Iris pigment epithelial cell (primary cell): ENCODE measurements around the gene MCF2L.
A peak's percentile ranks its signal among the peaks of the same experiment; 100 is the strongest.
"Not testable (repeated sequence)": the region's sequence is repeated elsewhere in the genome, so short reads cannot be mapped to it uniquely, and the experiment has no call there.

ENCODE experiments used
- DNase-seq: peaks from one replicate; pipeline ENCODE4 v3.0.0-alpha.2; 2011; ENCODE audit warnings: low read depth

The MCF2L gene

GRCh38 chr13:112968910-112969691 lies at the start of gene MCF2L:
MCF2L (plus strand) TSS chr13:112969214; CDS start chr13:112969380, 166 bp downstream.
- DNase-seq = peak; percentile 83

GRCh38 chr13:112923962-112924361 lies 45.1 kb upstream of the MCF2L start:
- DNase-seq = no peak

GRCh38 chr13:112924365-112924764 lies 44.6 kb upstream of the MCF2L start:
- DNase-seq = no peak

DNA sequence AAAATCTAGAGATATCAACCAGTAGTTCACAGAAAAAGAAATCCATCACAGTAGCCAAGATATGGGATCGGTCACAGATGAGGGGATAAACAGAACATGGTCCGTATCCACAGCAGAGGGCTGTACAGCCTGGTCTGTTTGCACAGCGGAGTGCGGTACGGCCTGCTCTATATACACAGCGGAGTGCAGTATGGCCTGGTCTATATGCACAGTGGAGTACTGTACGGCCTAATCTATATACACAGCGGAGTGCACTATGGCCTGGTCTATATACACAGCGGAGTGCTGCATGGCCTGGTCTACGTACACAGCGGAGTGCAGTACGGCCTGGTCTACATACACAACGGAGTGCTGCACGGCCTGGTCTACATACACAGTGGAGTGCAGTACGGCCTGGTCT lies 43.0 kb upstream of the MCF2L start:
- DNase-seq = no peak

- DNase-seq = no peak
Measured at GRCh38 chr13:112926993-112927392, 42.0 kb upstream of the MCF2L start.

DNA sequence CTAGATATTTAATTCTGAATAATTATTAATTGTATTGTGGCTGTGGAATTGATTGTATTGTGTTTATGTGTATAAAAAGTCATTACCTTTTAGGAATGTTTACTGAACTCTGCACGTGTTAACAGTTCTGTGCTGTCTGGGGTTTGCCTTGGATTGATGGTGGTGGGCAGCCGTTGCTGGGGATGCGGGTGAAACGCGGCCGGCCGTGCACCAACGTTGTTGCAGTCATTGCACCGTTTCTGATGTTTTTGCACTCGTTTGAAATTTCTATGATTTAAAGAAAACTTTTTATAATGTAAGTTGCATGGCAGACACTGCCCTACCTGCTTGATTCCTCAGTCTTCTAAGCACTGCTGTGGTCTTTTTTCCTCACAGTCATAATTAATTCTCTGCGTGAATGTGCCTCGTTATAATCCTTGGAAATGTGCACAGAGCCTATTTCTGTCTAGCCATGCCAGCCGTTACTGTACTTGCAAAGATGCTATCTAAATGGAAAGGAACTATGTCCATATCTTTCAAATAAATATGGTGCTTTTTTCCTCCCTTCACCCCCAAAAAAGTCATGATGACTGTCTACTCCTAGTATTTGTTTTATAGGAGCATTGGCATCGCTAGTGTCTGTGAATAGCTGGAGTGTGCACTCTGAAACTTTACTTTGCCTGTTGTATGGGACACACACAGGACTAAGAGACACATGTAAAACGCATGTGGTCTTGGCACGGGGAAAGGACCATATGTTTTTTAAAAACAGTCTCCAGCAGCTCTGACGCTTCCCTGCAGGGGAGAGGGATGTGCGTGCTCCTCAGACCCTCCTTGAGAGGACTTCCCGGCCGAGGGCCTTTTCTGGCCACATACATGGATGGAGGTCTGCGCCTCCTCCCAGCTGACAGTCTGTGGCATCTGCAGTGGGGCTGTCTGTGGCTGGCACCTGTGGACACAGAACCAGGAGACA lies 40.7 kb upstream of the MCF2L start:
- no peak for DNase-seq

GRCh38 chr13:112928972-112929782 lies 39.8 kb upstream of the MCF2L start:
- peak; percentile 10 for DNase-seq

GRCh38 chr13:112929783-112930055 lies 39.3 kb upstream of the MCF2L start:
- DNase-seq = no peak

- DNase-seq = no peak
Measured at GRCh38 chr13:112930192-112930591, 38.8 kb upstream of the MCF2L start.

DNA sequence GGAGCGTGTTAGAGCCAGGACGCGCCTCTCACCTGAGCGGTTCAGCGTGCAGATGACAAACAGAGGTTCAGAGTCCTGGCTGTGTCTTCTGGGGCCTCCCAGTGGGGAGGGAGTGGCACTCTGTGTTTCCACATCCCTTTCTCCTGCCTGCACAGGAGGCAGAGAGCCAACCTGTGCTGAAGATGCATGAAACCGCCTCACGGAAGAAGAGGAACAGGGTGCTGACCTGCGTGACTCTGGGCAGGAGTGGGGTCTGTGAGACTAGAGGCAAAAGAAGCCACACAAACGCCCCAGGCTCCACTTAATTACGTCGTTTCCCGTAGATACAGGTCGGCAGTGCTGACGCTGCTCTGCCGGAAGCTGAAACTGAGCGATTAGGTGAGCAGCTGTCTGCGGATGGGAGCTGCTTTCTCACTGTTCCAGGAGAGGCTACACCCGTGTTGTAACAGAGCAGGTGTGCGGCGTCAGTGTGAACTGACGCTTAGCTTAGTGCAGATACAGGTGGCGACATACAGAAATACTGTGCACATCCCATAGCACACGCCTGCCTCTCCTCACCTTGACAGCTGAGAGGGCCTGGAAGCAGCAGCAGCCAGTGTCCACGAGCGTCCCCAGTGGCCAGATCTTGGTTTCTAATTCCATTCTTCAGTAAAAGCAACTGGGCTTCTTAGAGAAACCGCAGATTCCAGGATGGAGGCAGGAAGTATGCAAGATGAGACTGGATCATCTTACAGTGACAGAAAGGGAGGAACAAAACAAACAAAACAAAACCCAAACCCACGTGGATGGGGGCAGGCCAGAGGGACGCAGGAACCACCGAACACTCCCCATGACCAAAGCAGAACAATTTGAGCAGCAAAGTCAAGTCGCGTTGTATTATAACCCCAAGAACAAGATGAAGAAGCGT lies 37.7 kb upstream of the MCF2L start:
- DNase-seq = peak; percentile 76

- no peak for DNase-seq
Measured at GRCh38 chr13:112932971-112933370, 36.0 kb upstream of the MCF2L start.

DNA sequence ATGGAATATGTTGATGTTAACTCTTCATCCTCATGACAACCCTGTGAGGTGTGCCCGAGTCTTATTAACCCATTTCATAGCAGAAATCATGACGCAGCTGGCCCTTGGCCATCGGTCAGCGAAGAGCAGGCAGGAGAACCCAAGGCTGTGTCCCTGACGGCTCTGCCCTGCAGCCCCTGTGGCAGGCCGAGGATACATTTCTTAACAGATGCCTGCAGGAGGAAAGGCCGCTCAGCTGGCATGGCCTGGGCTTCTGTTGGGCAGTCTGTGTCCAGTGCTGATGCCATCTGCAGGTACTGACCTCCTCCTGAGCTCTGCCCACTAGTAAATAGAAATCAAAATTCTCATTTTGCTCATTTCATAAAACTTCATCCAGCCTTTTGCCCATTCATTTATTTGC lies 35.4 kb upstream of the MCF2L start:
- DNase-seq = no peak

DNA sequence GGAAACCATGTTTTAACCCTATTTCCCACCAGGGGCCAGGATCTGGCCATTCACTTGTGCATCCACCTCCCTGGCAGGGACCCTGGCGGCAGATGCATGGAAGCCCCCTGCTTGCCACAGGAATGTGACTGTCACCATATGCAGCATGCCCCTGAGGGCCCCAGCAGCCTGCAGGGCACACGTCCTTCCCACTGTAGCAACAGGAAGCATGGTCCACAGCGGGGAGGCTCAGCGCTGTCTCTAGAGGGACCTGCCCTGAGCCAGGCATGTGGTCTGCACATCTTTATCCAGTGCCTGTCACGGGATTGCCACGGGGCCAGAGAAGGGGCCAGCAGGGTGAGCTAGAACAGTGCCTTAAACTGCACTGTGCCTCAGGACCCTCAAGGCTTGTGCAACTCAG lies 34.9 kb upstream of the MCF2L start:
- DNase-seq = no peak

- DNase-seq = no peak
Measured at GRCh38 chr13:112938680-112939079, 30.3 kb upstream of the MCF2L start.

GRCh38 chr13:112940236-112940635 lies 28.8 kb upstream of the MCF2L start:
- no peak for DNase-seq

DNA sequence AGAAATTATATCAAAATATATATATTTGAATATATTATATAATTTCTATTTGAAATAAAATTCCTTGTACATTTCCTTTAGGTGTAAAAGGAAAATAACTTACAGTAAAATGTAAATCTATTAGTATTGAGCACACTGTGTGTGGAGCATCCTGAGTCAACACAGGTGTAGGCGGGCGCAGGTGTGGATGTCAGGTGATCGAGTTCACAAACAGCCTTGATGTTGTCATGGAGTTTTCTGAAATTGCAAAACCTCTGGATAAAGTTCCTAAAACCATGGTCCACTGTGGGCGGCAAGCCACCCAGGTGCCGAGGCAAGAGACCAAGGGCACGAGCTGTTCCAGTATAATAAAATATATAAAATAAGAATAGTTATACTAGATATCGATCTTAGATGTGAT lies 27.7 kb upstream of the MCF2L start:
- no peak for DNase-seq

DNA sequence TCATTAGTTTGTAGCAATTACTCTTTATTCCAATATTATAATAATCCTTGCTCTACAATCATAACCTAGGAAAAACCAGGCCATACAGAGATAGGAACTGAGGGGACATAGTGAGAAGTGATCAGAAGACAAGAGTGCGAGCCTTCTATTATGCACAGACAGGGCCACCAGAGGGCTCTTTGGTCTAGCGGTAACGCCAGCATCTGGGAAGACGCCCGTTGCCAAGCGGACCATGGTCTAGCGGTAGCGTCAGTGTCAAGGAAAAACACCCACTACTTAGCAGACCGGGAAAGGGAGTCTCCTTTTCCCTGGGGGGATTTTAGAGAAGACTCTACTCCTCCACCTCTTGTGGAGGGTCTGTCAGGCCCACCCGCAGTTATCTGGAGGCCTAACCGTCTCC lies 27.2 kb upstream of the MCF2L start:
- not testable (repeated sequence) for DNase-seq

GRCh38 chr13:112942689-112943308 lies 26.2 kb upstream of the MCF2L start:
- peak; percentile 91 for DNase-seq

DNA sequence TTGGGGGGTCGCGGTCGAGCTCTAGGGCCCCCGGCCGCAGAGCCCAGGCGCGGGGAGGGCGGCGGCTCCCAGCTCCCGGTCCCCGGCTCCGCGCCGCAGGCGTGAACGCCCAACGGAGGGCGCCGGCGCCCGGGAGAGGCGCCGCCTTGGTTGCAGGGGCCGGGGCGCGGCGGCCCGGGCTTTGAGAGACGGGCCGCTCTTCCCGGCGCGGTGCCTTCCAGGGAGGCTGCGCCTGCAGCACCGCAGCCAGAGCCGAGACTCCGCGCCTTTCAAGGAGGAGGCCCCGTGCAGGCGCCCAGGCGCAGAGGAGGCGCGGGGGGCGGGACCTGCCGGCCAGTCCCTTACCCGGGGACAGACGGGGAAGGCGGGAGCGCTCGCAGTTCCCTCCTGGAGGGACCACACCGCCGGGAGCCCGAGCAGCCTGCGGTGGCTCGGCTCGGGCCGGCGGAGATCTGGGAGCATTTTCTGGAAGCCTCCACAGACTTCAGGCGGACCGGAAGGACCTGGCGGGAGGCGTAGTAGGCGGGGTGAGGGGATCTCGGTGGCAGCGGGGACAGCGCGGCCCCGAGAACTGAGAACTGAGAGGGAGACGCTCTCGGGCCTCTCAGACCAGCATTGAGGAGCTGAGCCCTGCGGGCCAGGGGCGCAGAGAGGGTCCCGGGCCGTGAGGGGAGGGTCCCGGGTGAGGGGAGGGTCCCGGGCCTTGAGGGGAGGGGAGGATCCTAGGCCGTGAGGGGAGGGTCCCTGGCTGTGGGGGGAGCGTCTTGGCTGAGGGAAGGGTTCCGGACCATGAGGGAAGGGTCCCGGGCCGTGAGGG lies 25.5 kb upstream of the MCF2L start:
- peak; percentile 17 for DNase-seq

DNA sequence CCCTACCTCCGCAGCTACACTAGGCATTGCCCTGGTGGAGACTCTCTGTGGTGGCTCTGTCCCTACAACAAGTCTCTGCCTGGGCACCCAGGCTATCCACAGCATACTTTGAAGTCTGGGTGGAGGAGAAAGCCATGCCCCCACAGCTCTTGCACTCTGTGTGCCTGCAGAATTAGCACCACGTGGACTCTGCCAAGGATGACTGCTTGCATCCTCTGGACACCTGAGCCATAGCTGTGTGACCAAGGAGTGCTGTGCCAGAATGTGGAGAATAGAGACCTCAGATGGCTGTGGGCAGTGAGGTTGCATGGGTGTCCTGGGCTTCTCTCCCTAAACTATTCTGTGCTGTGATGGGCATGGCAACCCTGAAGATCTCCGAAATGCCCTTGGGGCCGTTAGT lies 21.2 kb upstream of the MCF2L start:
- DNase-seq = no peak
